GM11168 (cell line): ENCODE measurements around the gene PIGC.

ENCODE experiments used
- in situ Hi-C: fragments of 300-500 bp; cut with MboI; formaldehyde crosslinking; loops from one replicate; pipeline ENCODE4 v1.12.0; 2022; ENCODE audit warnings: low sequenced_read_pairs; ENCODE audit not compliant: unreplicated experiment

Gene PIGC

DNA sequence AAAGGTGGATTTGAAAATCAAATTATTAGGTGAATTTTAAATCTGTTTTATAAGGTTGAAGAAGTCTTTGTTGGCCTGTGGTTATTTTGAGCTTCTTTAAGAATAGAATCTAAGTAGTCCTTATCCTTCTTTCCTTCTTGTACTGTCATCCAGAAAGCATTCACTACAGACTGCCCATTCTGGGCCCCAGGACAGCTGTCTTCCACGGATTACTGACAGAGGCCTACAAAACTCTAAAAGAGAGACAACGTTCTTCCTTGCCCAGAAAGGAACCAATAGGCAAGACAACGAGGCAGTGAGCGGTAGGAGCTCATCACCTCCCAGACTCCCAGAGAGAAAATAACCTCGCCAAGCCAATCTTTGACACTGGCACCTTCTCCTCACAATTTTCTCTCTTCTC, 24.4 kb upstream of the PIGC start:
- in situ Hi-C loops = loop anchor here (10.0 kb wide), 1 partner anchor 247 kb away; no protein-coding TSS in a partner anchor

DNA sequence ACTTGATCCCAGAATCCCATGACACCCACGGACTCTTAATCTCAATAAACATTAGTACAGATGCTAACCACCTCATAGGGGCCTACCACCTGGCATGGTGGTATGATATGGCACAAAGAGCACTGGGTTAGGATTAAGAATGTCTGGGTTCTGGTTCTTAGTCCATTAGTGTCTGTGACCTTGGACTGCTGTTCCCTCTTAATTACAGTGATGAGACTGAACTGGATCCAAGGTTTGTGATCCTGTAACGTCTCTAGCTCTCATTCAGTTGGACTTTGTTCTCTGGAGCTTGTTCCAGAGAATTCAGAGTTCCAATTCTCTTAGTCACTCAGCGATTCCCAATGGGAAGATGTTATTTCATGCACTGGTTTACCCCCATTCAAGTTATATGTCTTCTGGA, 23.6 kb upstream of the PIGC start:
- in situ Hi-C loops = loop anchor here (10.0 kb wide), 1 partner anchor 247 kb away; no protein-coding TSS in a partner anchor

DNA sequence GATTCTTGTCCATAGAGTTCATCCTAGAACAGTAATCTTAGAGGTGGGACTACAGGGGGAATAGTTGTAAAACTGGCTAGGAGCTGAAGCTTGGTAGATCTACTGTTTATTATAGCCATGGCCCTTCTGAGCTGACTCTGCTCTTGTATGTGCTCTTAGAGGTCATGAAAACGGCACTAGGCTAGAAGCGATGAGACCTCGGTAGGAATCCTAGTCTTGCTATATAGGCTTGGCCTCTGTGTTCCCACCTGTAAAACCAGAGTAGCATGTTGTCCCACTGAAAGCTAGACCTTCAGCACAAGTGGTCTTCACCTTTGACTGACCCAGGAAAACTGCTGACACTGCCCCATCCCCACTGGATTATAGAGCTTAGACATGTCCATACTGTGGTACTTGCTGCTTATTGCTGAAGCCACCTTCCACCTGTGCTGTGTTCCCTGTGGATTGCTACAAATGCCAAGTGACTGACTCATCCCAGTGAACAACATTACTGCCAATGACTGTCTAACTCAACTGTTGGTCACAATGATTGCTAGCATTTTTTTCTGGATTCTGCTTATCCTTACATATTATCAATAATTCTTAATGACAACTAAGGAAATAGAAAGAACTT, 23.0 kb upstream of the PIGC start:
- in situ Hi-C loops = loop anchor here (10.0 kb wide), 1 partner anchor 248 kb away; no protein-coding TSS in a partner anchor

DNA sequence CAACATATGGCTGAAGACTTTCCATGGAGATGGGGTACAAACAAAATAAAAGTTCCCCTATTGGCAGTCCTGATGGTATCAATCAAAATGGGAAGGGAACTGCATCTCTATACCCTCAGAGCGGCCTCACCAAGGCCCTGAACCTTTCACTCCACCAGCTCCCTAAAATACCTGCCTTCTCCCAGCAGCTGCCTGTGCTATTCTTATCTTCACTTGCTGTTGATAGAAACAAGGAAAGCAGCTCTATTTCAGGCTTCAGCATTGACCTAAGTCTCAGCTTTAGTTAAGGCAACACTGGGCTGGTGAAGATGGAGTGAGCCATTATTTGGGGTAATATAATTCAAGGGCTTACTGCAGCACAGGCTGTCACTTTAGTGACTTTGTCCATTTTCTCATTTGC, 21.7 kb upstream of the PIGC start:
- in situ Hi-C loops = loop anchor here (10.0 kb wide), 1 partner anchor 249 kb away; no protein-coding TSS in a partner anchor

GRCh38 chr1:172460887-172461315, 17.0 kb upstream of the PIGC start:
- in situ Hi-C loops = loop anchor here (10.0 kb wide), 1 partner anchor 254 kb away; no protein-coding TSS in a partner anchor

GRCh38 chr1:172460177-172460576, 16.3 kb upstream of the PIGC start:
- in situ Hi-C loops = loop anchor here (10.0 kb wide), 1 partner anchor 255 kb away; no protein-coding TSS in a partner anchor

GRCh38 chr1:172457479-172458130, 13.7 kb upstream of the PIGC start:
- in situ Hi-C loops = no loop called here

DNA sequence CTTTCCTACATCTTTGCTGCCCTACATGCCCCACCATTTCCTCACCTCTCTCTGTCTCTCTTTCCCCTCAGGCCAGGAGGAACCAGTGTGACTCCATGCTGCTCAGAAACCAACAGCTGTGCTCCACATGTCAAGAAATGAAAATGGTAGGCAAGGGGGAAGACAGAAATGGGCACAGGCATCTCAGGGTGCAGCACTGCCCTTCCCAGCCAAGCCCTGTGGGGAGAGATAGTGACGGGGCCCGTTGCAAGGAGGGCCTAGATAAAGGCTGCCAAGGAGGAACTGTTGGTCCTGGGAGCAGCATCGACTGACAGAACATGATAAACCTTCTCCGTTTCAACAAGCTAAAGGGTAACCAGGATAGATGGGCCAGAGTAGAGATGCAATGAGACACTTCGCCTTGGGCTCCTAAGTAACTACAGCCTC, 12.5 kb upstream of the PIGC start:
- in situ Hi-C loops = no loop called here

GRCh38 chr1:172455451-172455850, 11.6 kb upstream of the PIGC start:
- in situ Hi-C loops = no loop called here

DNA sequence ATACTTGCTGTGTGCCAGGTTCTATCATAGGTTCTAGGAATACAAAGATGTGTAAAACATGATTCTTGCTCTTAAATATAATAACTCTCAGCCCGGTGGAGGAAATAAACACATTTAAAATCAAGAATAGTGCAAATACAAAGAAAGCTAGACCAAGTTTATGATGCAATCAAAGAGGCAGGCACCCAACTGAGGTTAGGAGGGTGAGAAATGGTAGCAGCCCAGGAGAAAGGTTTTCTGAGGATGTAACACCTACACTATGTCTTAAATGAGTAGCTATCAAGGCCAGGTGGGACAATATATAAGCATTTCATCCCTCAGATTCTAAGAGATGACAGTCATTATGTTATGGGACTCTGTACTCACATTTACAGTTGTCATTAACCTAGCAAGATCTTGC, 9.7 kb upstream of the PIGC start:
- in situ Hi-C loops = no loop called here

DNA sequence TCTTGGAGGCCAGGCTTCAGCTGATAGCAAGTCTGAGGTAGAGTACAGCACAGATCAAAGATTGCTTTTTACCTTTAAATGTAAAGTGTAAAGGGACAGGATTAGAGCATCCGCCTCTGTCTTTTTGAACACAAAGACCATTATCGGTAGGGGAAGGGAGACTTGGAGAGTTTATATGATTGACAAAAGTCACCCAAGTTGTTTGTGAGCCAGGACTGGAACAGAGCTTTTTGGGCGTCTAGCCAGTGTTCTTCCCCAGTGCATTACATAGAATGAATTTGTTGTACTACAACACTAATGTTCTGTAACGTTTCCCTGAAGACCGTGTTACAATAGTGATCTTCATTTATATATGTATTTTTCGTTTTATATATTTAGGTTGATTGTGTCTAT, 9.3 kb upstream of the PIGC start:
- in situ Hi-C loops = no loop called here

DNA sequence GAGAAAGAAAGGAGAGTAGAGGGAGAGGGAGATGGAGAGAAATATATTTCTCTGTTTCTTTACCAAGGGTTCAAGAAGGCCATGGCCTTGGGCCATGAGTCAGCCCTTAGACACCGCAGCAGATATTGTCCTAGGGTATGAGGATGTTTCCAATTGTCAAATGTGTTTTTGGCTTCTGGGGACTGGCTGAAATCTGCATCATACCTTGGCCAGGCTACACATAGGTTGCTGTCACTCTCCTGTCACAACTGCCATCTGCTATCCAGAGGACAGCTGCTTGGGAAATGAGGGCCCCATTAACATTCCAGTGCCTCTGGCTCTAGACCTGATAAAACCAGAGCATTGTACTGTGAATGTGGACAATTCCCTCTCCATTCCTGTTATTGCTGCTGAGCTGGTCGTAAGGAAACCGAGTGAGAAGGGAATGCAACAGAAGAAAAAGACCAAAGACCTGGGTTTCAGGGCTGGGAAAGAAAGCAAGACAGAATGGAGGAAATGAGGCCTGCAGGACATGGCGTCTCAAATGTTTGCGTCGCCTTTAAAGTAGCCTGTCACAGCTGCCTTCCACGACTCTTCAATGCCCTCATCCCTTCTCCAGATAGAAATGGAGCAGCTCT, 8.8 kb upstream of the PIGC start:
- in situ Hi-C loops = no loop called here

DNA sequence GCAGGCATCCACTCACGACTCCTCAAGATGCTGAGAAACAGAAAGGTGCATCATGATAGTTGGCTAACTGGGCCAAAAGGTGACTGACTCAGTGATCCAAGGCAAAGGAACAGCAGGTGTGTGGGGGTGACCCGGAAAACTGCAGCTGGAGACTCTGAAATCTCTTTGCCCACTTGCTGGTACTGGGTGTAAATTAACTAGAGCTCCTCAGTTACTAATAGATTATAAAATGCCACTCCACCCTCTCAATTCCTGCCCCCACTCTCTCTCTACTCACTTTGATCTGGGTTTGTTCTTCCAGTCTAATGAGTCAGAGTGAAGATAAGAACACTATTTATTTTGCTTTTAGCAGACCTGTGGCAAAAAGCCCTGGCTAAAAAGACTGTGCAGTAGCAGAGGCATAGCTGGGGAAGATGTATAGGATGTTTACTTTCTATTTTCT, 7.2 kb upstream of the PIGC start:
- in situ Hi-C loops = no loop called here

GRCh38 chr1:172450524-172450885, 6.6 kb upstream of the PIGC start:
- in situ Hi-C loops = no loop called here

GRCh38 chr1:172449585-172450523, 6.0 kb upstream of the PIGC start:
- in situ Hi-C loops = no loop called here

GRCh38 chr1:172448995-172449584, 5.2 kb upstream of the PIGC start:
- in situ Hi-C loops = no loop called here

GRCh38 chr1:172447641-172448040, 3.8 kb upstream of the PIGC start:
- in situ Hi-C loops = no loop called here

DNA sequence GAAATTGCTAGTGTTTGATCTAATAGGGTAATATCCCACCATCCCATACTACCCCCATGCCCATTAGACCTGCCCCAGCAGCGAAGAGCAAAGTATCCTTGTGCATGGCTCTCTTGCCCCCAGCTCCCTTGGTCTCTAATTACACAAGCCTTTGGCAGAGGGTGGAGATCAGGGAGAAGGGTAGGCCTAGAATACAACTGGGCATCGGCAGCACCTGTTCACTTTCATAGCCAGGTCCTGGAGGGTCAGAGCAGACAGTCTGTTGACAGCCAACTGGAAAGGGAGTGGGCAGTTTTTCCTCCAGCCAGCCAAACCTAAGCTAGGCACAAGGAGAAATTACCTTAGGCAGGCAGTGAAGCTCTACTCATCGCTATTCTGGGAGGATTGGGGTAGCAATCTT, 2.7 kb upstream of the PIGC start:
- in situ Hi-C loops = no loop called here

DNA sequence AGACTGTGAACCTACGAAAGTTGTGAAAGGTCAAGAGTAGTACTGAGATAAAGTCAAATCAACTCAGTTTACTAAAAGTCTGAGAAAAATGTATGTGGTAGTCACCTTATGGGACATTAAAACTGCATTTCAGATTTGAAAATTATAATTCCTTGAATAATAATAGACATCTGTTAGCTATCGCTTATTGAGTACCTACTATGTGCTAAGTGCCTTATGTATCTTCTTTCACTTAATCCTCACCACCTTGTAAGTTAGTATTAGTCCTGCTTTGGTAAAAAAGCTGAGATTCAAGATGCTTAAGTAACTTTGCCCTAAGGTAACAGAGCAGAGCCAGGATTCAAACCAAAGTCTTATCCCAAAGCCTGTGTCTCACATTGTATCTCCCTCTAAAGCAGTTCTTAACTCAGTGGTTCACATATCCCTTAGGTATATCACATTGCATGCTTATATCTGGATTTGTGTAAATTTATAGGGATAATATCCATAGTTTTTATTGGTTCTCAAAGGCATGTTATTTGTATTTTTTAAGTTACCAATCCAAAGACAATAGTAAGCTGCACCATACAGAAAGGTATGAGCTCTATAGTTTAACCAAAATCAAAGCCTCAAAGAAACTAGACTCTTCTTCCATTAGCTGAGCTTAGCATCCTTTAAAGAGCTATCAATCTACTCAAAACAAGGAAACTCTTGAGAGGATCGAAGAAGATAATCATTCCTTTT, 865 bp downstream of the PIGC start:
- in situ Hi-C loops = no loop called here
